ENCODE measurements around the gene HSP90AB1. TPM values are rescaled to one million over a fixed set of nuclear protein-coding genes. Genes with fewer than 3 reads are reported as not detected.
A peak's percentile ranks its signal among the peaks of the same experiment; 100 is the strongest.

The HSP90AB1 gene
- total and polyA plus RNA-seq, 9 of the 15 experiments (the other 6 are each of a cell fraction or from before 2014, with no cell fraction given), result 1,780 to 3,358 (median 2,262) TPM

DNA sequence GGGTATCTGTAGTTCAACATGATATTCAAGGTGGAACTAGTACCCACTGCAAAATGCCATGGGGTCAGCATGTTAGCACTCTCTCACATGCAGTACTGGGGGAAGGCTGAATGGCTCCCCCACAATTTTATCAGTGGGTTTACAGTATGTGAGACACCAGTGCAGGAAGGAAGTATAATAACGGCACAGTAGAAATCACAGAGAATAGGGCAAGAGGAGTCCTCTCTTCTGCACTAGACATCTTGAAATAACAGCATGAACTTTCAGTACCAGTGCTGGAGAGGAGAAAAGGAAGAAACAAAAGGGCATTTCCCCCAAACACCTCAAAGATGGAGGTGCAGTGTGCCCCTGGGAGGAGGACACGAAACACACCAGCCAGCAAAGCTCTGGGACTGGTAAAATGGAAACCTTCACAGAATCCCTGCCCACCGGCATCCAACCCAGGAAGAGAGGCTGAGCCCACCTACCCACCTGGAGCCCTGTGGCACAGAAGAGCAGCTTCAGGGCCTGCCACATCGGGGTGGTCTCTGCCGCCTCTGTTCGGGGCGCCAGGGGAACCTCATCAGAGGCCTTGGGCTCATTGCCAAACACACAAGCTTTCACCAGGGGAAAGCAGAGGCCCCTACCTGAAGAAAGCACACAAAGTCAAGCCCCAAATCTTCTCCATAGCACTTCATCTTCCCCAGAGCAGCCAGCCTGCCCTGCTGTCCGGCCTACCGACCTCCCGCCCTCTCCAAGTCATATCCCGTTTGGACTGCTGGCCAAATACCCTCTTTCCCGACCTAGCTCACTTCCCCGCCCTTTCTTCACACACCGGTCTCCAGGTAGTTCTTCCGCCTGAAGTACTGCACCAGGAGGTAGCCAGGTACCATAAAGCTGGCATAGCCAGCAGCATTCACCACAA lies 9.2 kb downstream of the HSP90AB1 start (continued):
- TF ChIP-seq, protein P1, sequence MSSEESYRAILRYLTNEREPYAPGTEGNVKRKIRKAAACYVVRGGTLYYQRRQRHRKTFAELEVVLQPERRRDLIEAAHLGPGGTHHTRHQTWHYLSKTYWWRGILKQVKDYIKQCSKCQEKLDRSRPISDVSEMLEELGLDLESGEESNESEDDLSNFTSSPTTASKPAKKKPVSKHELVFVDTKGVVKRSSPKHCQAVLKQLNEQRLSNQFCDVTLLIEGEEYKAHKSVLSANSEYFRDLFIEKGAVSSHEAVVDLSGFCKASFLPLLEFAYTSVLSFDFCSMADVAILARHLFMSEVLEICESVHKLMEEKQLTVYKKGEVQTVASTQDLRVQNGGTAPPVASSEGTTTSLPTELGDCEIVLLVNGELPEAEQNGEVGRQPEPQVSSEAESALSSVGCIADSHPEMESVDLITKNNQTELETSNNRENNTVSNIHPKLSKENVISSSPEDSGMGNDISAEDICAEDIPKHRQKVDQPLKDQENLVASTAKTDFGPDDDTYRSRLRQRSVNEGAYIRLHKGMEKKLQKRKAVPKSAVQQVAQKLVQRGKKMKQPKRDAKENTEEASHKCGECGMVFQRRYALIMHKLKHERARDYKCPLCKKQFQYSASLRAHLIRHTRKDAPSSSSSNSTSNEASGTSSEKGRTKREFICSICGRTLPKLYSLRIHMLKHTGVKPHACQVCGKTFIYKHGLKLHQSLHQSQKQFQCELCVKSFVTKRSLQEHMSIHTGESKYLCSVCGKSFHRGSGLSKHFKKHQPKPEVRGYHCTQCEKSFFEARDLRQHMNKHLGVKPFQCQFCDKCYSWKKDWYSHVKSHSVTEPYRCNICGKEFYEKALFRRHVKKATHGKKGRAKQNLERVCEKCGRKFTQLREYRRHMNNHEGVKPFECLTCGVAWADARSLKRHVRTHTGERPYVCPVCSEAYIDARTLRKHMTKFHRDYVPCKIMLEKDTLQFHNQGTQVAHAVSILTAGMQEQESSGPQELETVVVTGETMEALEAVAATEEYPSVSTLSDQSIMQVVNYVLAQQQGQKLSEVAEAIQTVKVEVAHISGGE (CRISPR knock-in tag; IDR thresholded peaks at IDR 0.05), result 0 out of 6 replicates have a peak, but pooled peaks of 1 of the 3 experiments have one; percentile 7
- TF ChIP-seq KDM2B (CRISPR knock-in tag; IDR thresholded peaks at IDR 0.05) (no peak), RFX1 (IDR thresholded peaks at IDR 0.05) (no peak), SMAD4 (CRISPR knock-in tag; conservative IDR thresholded peaks at IDR 0.05) (no peak)
- TF ChIP-seq, protein P2, sequence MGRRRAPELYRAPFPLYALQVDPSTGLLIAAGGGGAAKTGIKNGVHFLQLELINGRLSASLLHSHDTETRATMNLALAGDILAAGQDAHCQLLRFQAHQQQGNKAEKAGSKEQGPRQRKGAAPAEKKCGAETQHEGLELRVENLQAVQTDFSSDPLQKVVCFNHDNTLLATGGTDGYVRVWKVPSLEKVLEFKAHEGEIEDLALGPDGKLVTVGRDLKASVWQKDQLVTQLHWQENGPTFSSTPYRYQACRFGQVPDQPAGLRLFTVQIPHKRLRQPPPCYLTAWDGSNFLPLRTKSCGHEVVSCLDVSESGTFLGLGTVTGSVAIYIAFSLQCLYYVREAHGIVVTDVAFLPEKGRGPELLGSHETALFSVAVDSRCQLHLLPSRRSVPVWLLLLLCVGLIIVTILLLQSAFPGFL (CRISPR knock-in tag; IDR thresholded peaks at IDR 0.05), result no peak
- TF ChIP-seq, protein P3, sequence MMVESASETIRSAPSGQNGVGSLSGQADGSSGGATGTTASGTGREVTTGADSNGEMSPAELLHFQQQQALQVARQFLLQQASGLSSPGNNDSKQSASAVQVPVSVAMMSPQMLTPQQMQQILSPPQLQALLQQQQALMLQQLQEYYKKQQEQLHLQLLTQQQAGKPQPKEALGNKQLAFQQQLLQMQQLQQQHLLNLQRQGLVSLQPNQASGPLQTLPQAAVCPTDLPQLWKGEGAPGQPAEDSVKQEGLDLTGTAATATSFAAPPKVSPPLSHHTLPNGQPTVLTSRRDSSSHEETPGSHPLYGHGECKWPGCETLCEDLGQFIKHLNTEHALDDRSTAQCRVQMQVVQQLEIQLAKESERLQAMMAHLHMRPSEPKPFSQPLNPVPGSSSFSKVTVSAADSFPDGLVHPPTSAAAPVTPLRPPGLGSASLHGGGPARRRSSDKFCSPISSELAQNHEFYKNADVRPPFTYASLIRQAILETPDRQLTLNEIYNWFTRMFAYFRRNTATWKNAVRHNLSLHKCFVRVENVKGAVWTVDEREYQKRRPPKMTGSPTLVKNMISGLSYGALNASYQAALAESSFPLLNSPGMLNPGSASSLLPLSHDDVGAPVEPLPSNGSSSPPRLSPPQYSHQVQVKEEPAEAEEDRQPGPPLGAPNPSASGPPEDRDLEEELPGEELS (CRISPR knock-in tag; IDR thresholded peaks at IDR 0.05; ENCODE audit: borderline replicate concordance), result no peak
- TF ChIP-seq, protein P4, sequence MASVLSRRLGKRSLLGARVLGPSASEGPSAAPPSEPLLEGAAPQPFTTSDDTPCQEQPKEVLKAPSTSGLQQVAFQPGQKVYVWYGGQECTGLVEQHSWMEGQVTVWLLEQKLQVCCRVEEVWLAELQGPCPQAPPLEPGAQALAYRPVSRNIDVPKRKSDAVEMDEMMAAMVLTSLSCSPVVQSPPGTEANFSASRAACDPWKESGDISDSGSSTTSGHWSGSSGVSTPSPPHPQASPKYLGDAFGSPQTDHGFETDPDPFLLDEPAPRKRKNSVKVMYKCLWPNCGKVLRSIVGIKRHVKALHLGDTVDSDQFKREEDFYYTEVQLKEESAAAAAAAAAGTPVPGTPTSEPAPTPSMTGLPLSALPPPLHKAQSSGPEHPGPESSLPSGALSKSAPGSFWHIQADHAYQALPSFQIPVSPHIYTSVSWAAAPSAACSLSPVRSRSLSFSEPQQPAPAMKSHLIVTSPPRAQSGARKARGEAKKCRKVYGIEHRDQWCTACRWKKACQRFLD (CRISPR knock-in tag; IDR thresholded peaks at IDR 0.05), result 0 out of 2 replicates have a peak, but pooled peaks have one; percentile 12

Measured in K562 (cell line).